HAP-1 (cell line): Measurements from ENCODE around the gene NFIA.
"Not testable (repeated sequence)": the region's sequence is repeated elsewhere in the genome, so short reads cannot be mapped to it uniquely, and the experiment has no call there.

Experiments
- DNase-seq, 2 experiments: peaks; one replicate each; pipeline ENCODE4 v3.0.0-alpha.2; 2016 to 2020; ENCODE audit warnings: low spot score in 2 of 2
- H3K27me3 ChIP-seq: fragments of 250-450 bp; sonication (Bioruptor Pico); 2 replicates; pipeline ENCODE4 v1.5.1; 2020; ENCODE audit warnings: low read depth, mild to moderate bottlenecking, moderate library complexity
- H3K36me3 ChIP-seq: fragments of 250-450 bp; sonication (Bioruptor Pico); replicated peaks from 2 replicates; pipeline ENCODE4 v1.5.1; 2020; ENCODE audit warnings: mild to moderate bottlenecking
- H3K4me1 ChIP-seq: fragments of 250-450 bp; sonication (Bioruptor Pico); 2 replicates; pipeline ENCODE4 v1.5.1; 2020; ENCODE audit warnings: mild to moderate bottlenecking
- H3K4me3 ChIP-seq: fragments of 250-450 bp; sonication (Bioruptor Pico); 2 replicates; pipeline ENCODE4 v1.5.1; 2020; ENCODE audit warnings: mild to moderate bottlenecking, moderate library complexity
- H3K9me3 ChIP-seq: fragments of 250-450 bp; sonication (Bioruptor Pico); 2 replicates; pipeline ENCODE4 v1.5.1; 2020; ENCODE audit warnings: mild to moderate bottlenecking, moderate library complexity
- in situ Hi-C: fragments of 300-500 bp; cut with MboI; formaldehyde crosslinking; loops from 3 replicates; pipeline ENCODE4 v1.14.3; 2020; ENCODE audit warnings: low sequenced_read_pairs, inconsistent platforms, mixed read lengths

Gene NFIA

DNA sequence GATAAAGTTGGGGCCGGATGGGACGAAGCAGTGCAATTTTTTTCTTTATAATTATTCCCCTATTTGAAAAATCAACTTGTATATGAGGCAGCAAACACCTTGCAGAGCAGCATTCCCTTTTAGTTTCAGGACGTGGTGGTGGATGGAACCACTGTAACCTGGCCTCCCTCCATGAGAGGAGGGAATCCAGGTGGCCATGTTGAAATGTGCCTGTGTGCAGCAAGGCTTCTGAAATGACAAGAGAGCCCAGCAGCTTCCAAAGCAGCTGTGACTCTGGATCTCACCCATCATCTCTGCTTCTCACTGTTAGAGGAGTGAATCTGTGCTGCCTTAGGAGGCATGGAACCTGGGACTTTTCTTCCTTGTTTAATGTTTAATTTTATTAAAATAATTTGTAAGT is 42.3 kb downstream of the NFIA start:
- no peak for DNase-seq
- Histone ChIP-seq H3K27me3 (no peaks in the 10 kb centered on the region), H3K9me3 (no peaks in the 10 kb centered on the region), H3K4me1 (peaks cover 23% of the 10 kb centered on the region), H3K4me3 (no peak overlapping the region), H3K36me3 (no peaks in the 10 kb centered on the region)
- in situ Hi-C loops, result no loop called here

DNA sequence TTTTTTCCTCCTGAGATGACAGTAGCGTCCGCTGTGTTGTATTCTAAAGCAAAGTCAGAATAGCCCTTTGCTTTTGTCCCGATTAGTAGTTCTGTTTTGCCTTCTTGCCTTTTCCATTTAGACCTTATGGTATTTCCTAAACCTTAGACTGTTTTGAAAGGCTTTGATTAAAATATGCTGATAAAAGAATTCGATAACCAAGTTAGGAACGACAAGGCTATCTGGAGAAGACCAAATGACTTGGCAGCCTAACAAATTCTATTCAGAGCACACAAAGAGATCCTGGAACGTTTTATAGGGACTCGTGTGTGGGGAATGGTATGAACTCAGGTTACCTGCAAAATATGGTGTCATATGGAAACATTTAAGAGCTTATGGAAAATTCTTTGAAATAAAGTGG is 42.9 kb downstream of the NFIA start:
- in situ Hi-C loops, result no loop called here
- no peaks in the 10 kb centered on the region for H3K27me3 ChIP-seq
- no peaks in the 10 kb centered on the region for H3K36me3 ChIP-seq
- peaks cover 18% of the 10 kb centered on the region for H3K4me1 ChIP-seq
- no peak for DNase-seq
- H3K9me3 ChIP-seq, result no peaks in the 10 kb centered on the region
- no peak overlapping the region for H3K4me3 ChIP-seq

DNA sequence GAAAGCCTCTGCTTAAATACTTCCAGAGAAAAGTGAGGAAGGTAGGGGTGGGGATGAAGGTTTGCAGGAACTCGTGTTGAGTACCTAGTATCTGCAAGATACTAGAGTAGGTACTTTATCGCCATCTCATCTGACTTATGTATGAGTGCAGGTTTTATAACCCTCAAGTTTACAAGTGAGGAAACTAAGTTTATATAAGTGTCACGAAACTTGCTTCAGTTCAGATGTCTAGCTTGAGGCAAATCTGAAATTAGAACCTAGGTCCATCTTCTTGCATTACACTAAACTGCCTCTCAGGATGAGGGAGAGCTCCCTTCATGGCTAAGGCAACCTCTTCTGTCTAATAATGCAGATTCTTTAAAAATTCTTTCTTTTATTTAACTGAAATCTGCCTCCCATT is 43.5 kb downstream of the NFIA start:
- no peak for DNase-seq
- no peak overlapping the region for H3K4me3 ChIP-seq
- no peaks in the 10 kb centered on the region for H3K36me3 ChIP-seq
- in situ Hi-C loops, result no loop called here
- H3K4me1 ChIP-seq, result peaks cover 13% of the 10 kb centered on the region
- H3K9me3 ChIP-seq, result no peaks in the 10 kb centered on the region
- no peaks in the 10 kb centered on the region for H3K27me3 ChIP-seq

DNA sequence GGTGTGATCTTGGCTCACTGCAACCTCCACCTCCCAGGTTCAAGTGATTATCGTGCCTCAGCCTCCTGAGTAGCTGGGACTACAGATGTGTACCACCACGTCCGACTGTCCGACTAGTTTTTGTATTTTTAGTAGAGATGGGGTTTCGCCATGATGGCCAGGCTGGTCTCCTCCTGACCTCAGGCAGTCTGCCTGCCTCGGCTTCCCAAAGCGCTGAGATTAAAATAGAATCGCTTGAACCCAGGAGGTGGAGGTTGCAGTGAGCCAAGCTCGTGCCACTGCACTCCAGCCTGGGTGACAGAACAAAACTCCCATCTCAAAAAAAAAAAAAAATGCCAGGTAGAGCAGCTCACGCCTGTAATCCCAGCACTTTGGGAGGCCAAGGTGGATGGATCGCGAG is 44.5 kb downstream of the NFIA start:
- H3K9me3 ChIP-seq, DNase-seq, H3K4me3 ChIP-seq, in situ Hi-C loops, H3K27me3 ChIP-seq, H3K36me3 ChIP-seq, H3K4me1 ChIP-seq: not testable (repeated sequence)

DNA sequence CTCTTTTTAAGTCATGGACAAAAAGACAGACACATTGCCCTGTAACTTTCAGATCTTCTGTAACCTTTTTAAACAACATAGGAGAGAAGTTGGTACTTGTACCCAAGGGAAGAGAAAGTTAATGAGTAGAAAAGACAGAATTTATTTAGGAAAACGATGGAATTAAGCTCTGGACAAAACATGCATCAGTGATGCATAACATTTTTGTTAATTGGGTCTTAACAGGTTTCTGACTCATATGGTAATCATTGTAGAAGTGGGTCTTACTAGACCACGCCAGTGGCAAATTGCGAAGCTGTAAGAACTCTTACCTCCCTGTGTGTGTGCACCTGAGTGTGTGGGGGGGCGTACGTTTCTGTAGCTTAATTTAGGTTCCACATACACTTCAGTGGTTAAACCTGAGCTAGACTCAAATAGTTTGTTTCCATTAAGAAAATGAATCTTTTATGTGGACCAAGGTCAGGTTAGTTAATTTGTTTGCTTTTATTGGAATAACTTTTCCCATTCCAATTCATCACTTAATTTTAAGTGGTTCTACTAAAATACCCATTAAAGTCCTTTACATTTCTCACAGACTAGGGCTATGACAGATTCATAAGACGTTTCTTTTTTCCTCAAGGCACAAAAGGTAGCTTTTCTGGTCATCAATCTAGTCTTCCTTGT is 48.1 kb downstream of the NFIA start:
- Histone ChIP-seq H3K4me1 (peaks cover 24% of the 10 kb centered on the region), H3K4me3 (no peak overlapping the region), H3K36me3 (no peaks in the 10 kb centered on the region), H3K9me3 (no peaks in the 10 kb centered on the region), H3K27me3 (no peaks in the 10 kb centered on the region)
- in situ Hi-C loops, result no loop called here
- no peak for DNase-seq

DNA sequence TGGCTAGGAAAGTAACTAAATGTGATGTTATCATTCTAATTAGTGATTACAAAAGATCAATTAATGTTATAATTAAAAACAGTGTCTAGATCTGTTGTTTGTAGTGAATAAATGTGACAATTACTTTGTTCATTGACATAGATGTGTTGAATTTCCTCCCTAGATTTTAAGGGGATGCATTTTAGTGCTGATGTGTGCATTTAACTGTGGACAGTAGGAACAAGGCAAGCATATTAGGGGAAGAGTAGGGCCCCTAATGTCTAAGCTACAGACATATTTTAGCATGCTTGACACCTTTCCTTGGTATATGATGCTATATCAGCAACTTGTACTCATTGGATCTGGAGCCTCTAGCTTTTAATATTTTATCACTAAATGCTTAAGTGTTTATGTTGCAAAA is 48.9 kb downstream of the NFIA start:
- Histone ChIP-seq H3K4me1 (peaks cover 22% of the 10 kb centered on the region), H3K4me3 (no peak overlapping the region), H3K27me3 (no peaks in the 10 kb centered on the region), H3K9me3 (no peaks in the 10 kb centered on the region), H3K36me3 (no peaks in the 10 kb centered on the region)
- in situ Hi-C loops, result no loop called here
- no peak for DNase-seq

DNA sequence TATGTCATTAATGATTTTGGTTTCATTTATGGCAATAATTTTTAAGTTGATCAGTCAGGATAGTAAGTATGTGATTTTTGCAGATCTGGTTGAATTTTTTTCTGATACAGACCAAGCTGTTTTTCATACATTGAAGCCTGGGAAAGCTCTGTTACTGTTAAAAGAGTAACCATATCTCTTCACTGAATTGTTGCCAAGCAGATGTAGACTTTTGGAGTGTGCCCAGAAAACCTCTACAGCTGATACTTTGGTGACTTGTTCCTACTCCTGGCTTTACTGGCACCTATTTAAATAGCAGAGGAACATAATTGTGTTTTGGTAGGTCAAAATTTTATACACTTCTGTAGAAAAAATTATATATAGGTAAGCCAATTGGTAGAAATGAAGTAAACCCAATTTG is 49.4 kb downstream of the NFIA start:
- no peaks in the 10 kb centered on the region for H3K9me3 ChIP-seq
- no peak overlapping the region for H3K4me3 ChIP-seq
- H3K4me1 ChIP-seq, result peaks cover 22% of the 10 kb centered on the region
- DNase-seq, result no peak
- H3K36me3 ChIP-seq, result no peaks in the 10 kb centered on the region
- no peaks in the 10 kb centered on the region for H3K27me3 ChIP-seq
- in situ Hi-C loops, result no loop called here

DNA sequence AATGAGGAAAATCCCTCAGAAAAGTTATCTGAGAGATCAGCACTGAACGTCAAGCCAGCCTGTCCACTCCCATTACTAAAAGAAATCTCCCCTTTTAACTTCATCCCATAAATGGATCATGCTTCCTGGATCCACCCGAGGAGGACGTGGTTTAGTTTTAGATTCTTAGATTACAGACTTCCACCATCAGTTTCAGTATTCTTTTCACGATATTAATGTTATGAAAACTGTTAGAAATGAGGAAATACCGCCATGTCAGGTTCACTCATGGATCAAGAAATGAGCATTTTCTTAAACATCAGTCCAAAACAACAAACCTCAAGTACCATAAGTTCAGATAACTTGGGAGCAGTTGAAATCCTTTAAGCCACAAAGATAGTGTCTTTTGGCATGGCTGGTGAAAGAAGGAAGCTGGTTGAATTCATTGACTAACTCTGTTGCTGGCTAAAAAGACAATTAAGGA is 49.8 kb downstream of the NFIA start:
- in situ Hi-C loops, result no loop called here
- Histone ChIP-seq H3K9me3 (no peaks in the 10 kb centered on the region), H3K4me3 (no peak overlapping the region), H3K36me3 (no peaks in the 10 kb centered on the region), H3K4me1 (peaks cover 22% of the 10 kb centered on the region), H3K27me3 (no peaks in the 10 kb centered on the region)
- no peak for DNase-seq

DNA sequence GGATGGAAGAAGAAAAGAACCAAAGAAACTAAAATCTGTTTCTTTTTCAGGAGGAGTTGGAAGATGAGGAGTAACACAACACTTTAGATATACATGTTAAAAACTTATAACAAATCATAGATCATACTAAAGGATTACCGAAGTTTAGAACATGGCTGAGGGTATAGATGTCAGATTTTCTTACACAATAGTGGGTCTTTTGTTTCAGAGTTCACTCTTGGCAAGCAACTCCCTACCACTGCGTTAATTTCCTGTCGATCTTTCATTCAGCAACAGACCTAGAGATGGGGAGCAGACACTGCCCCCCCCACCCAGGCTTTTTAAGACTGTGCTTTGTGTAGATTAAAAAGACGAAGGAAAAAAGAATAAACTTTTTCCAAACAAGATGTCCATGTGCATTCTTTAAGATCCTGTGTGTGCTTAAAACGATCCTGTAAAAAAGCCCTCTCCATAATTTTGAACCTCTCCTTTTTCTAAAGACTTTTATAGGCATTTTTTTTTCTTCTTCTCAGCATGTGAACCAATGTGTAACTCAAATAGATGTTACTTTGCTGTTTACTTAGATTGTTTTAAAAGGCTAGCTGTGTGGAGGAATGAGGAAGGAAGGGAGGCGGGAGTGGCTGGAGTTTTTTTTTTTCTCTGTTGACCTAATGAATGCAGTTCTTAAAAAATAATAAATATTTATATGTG is 50.4 kb downstream of the NFIA start:
- DNase-seq, result peak; percentile 65 to 73
- Histone ChIP-seq H3K4me3 (no peak overlapping the region), H3K4me1 (peaks cover 22% of the 10 kb centered on the region), H3K36me3 (no peaks in the 10 kb centered on the region), H3K27me3 (no peaks in the 10 kb centered on the region), H3K9me3 (no peaks in the 10 kb centered on the region)
- in situ Hi-C loops, result no loop called here

DNA sequence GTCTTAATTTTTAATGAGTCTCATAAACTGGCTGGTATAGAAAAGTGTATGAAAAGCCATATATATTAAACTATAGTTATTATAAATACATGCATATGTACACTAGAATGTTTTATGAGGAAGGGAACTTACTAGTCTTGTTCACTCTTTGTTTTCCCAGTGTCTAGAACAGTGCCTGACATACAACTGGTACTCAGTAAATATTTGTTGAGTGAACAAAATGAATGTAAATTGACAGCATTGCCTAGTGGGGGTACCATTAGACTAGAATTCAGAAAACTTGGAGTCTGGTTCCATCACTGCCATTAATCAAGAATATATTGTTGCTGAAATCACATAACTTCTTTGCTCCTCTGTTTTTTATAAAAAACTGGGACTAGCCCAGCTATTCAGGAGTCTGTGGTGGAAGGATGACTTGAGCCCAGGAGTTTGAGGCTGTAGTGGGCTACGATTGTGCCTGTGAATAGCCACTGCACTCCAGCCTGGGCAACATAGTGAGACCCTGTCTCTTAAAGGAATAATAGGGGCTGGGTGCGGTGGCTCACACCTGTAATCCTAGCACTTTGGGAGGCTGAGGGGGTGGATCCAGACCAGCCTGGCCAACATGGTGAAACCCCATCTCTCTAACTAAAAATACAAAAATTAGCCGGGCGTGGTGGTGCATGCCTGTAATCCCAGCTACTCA is 51.1 kb downstream of the NFIA start:
- in situ Hi-C loops, result no loop called here
- H3K9me3 ChIP-seq, result no peaks in the 10 kb centered on the region
- no peaks in the 10 kb centered on the region for H3K27me3 ChIP-seq
- no peak overlapping the region for H3K4me3 ChIP-seq
- peaks cover 22% of the 10 kb centered on the region for H3K4me1 ChIP-seq
- H3K36me3 ChIP-seq, result no peaks in the 10 kb centered on the region
- DNase-seq, result no peak

DNA sequence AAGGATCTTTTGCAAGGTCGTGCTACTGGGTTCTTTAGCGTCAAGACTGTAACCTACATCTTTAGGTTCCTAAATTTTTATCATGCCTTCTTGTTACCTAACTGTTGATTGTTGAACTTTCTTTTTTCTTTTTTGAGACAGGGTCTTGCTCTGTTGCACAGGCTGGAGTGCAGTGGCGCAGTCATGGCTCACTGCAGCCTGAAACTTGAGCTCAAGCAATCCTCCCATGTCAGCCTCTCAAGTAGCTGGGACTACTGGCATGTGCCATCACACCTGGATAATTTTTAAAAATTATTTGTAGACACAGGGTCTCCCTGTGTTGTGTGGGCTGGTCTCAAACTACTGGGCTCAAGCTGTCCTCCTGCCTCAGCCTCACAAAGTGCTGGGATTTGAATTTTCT is 52.9 kb downstream of the NFIA start:
- H3K9me3 ChIP-seq, result no peaks in the 10 kb centered on the region
- in situ Hi-C loops, result no loop called here
- no peak for DNase-seq
- H3K27me3 ChIP-seq, result no peaks in the 10 kb centered on the region
- no peak overlapping the region for H3K4me3 ChIP-seq
- peaks cover 37% of the 10 kb centered on the region for H3K4me1 ChIP-seq
- H3K36me3 ChIP-seq, result no peaks in the 10 kb centered on the region

DNA sequence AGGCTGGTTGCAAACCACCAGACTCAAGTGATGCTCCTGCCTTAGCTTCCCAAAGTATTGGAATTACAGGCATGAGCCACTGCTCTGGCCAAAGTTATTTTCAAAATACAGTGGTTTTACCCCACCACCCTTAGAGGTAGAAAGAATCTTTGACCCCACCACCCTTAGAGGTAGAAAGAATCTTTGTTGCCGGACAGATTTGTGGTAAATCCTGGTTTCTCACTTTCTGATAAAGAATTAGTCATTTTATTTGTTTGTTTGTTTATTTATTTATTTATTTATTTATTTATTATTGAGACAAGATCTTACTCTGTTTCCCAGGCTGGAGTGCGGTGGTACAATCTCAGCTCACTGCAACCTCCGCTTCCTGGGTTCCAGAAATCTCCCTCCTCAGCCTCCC is 55.9 kb downstream of the NFIA start:
- peaks cover 42% of the 10 kb centered on the region for H3K4me1 ChIP-seq
- no peaks in the 10 kb centered on the region for H3K36me3 ChIP-seq
- no peak for DNase-seq
- no peaks in the 10 kb centered on the region for H3K9me3 ChIP-seq
- no peak overlapping the region for H3K4me3 ChIP-seq
- H3K27me3 ChIP-seq, result no peaks in the 10 kb centered on the region
- in situ Hi-C loops, result no loop called here

DNA sequence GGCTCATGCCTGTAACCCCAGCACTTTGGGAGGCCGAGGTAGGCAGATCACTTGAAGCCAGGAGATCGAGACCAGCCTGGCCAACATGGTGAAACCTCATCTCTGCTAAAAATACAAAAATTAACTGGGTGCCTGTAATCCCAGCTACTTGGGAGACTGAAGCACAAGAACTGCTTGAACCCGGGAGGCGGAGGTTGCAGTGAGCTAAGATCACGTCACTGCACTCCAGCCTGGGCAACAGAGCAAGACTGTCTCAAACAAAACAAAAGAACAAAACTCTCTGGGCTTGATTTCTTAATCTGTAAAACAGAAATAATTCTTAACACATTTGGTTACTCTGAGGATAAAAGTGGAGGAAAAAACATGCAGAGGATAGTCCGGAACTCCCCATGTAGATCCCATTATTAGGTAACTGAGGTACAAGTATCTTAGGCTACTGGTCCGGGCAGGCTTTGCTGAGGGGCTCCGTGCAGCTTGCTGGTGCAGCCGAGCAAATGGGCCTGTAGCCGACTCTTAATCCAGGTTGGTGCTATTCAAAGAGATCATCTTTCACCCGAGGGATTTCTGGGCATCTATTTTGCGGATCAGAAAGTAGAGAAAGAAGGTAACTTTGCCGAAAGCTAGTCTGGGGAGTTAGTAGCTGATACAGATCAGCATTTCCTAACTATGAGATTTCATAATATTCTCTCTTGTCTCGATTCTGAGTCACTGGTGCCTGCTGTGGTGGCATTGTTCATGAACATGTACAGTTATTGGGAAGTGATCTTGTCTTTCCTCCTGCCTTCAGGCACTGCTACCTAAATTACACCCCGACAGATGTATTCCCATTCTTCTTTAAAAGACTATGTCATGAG is 56.8 kb downstream of the NFIA start:
- peaks cover 42% of the 10 kb centered on the region for H3K4me1 ChIP-seq
- no peak overlapping the region for H3K4me3 ChIP-seq
- no peaks in the 10 kb centered on the region for H3K36me3 ChIP-seq
- in situ Hi-C loops, result no loop called here
- H3K9me3 ChIP-seq, result no peaks in the 10 kb centered on the region
- H3K27me3 ChIP-seq, result no peaks in the 10 kb centered on the region
- peak; percentile 51 to 69 for DNase-seq
